Pons (tissue), 1 donor: ENCODE data around the gene TCF4.

Source experiments
- DNase-seq: peaks from one replicate; pipeline ENCODE4 v3.0.0-alpha.2; 2016; ENCODE audit warnings: low spot score

The TCF4 gene

GRCh38 chr18:55349685-55350084 is 238.3 kb downstream of the TCF4 start:
- DNase-seq = peak; percentile 28

GRCh38 chr18:55346961-55347740 is 240.8 kb downstream of the TCF4 start:
- peak; percentile 66 for DNase-seq

- DNase-seq = peak; percentile 34
These were observed 241.6 kb downstream of the TCF4 start for GRCh38 chr18:55346387-55346786.

GRCh38 chr18:55345103-55345950 is 242.7 kb downstream of the TCF4 start:
- DNase-seq = peak; percentile 56

GRCh38 chr18:55343396-55344073 is 244.5 kb downstream of the TCF4 start:
- DNase-seq = peak; percentile 88

- DNase-seq = peak; percentile 14
These were observed 247.0 kb downstream of the TCF4 start for GRCh38 chr18:55340998-55341397.

GRCh38 chr18:55339990-55340389 is 248.0 kb downstream of the TCF4 start:
- peak; percentile 30 for DNase-seq

- DNase-seq = peak; percentile 71
These were observed 248.9 kb downstream of the TCF4 start for GRCh38 chr18:55338978-55339650.

- DNase-seq = peak; percentile 93
These were observed 250.0 kb downstream of the TCF4 start for GRCh38 chr18:55337908-55338521.

- peak; percentile 59 for DNase-seq
These were observed 250.9 kb downstream of the TCF4 start for GRCh38 chr18:55337138-55337537.

- DNase-seq = no peak
These were observed 251.4 kb downstream of the TCF4 start for GRCh38 chr18:55336438-55337100.

GRCh38 chr18:55334875-55335274 is 253.1 kb downstream of the TCF4 start:
- DNase-seq = peak; percentile 93

GRCh38 chr18:55331301-55331700 is 256.7 kb downstream of the TCF4 start:
- peak; percentile 88 for DNase-seq

GRCh38 chr18:55328301-55328700 is 259.7 kb downstream of the TCF4 start:
- DNase-seq = peak; percentile 86

GRCh38 chr18:55327454-55327853 is 260.5 kb downstream of the TCF4 start:
- DNase-seq = no peak

GRCh38 chr18:55326134-55326533 is 261.9 kb downstream of the TCF4 start:
- DNase-seq = no peak

- DNase-seq = no peak
These were observed 263.8 kb downstream of the TCF4 start for GRCh38 chr18:55324166-55324565.

GRCh38 chr18:55323051-55323994 is 264.7 kb downstream of the TCF4 start:
- peak; percentile 65 for DNase-seq

- DNase-seq = peak; percentile 98
These were observed 265.7 kb downstream of the TCF4 start for GRCh38 chr18:55322178-55322735.
